Measurements from ENCODE around the gene MED27.

- no peak for TF ChIP-seq CTCF (IDR thresholded peaks at IDR 0.05)
- no peak for TF ChIP-seq POLR2A (IDR thresholded peaks at IDR 0.05)
Measured at GRCh38 chr9:131971482-131972074, 108.1 kb downstream of the MED27 start.
